ENCODE results near the gene NEB. TPM values are rescaled to one million over a fixed set of nuclear protein-coding genes. Genes with fewer than 3 reads are reported as not detected.

Gene NEB
- total RNA-seq, 4 donors from 2014 or later, result 0.07 to 0.47 (median 0.21) TPM

DNA sequence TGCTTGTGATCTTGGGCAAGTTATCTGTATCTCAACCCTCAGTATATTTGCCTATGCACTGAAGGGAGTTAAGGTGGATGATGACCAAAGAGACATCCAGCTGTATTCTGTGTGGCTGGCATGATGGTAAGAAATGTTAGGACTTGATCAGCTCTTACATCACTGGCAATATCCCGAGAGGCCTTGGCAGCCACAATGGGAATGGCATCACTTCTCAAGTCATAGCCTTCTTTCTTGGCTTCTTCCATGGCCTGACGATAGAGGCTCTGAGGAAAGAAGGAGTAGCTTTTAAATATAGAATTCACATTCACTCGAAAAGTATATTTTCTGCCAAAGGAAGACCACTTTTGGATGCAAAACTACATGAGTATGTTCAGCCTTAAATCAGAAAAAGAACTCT, 113.5 kb downstream of the NEB start:
- no peak overlapping the region for H3K4me3 ChIP-seq
- no peaks in the 10 kb centered on the region for H3K4me1 ChIP-seq
- TF ChIP-seq POLR2A (IDR thresholded peaks at IDR 0.05) (no peak), EP300 (IDR thresholded peaks at IDR 0.05) (no peak), POLR2AphosphoS5 (IDR thresholded peaks at IDR 0.05) (no peak)
- TF ChIP-seq, protein P1, sequence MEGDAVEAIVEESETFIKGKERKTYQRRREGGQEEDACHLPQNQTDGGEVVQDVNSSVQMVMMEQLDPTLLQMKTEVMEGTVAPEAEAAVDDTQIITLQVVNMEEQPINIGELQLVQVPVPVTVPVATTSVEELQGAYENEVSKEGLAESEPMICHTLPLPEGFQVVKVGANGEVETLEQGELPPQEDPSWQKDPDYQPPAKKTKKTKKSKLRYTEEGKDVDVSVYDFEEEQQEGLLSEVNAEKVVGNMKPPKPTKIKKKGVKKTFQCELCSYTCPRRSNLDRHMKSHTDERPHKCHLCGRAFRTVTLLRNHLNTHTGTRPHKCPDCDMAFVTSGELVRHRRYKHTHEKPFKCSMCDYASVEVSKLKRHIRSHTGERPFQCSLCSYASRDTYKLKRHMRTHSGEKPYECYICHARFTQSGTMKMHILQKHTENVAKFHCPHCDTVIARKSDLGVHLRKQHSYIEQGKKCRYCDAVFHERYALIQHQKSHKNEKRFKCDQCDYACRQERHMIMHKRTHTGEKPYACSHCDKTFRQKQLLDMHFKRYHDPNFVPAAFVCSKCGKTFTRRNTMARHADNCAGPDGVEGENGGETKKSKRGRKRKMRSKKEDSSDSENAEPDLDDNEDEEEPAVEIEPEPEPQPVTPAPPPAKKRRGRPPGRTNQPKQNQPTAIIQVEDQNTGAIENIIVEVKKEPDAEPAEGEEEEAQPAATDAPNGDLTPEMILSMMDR (IDR thresholded peaks at IDR 0.05), result no peak
- H3K9me3 ChIP-seq, result no peaks in the 10 kb centered on the region
- H3K27me3 ChIP-seq, result no peaks in the 10 kb centered on the region
- no peak for ATAC-seq
- WGBS, 2 donors (ENCODE audit: low coverage in 1 of 2), result 36 to 73% methylated on average over 2 to 3 of the region's 3 CpGs
- H3K36me3 ChIP-seq, result no peaks in the 10 kb centered on the region
- no peak overlapping the region for H3K27ac ChIP-seq

GRCh38 chr2:151619337-151619989, 114.8 kb downstream of the NEB start:
- no peaks in the 10 kb centered on the region for H3K36me3 ChIP-seq
- TF ChIP-seq POLR2AphosphoS5 (IDR thresholded peaks at IDR 0.05) (no peak), EP300 (IDR thresholded peaks at IDR 0.05) (no peak), POLR2A (IDR thresholded peaks at IDR 0.05) (no peak)
- TF ChIP-seq, protein P1 (IDR thresholded peaks at IDR 0.05), result no peak
- no peaks in the 10 kb centered on the region for H3K9me3 ChIP-seq
- H3K4me1 ChIP-seq, result no peaks in the 10 kb centered on the region
- H3K27me3 ChIP-seq, result no peaks in the 10 kb centered on the region
- 50 to 74% methylated on average over 6 to 13 of the region's 13 CpGs for WGBS, 2 donors (ENCODE audit: low coverage in 1 of 2)
- no peak overlapping the region for H3K27ac ChIP-seq
- no peak overlapping the region for H3K4me3 ChIP-seq
- ATAC-seq, result no peak

DNA sequence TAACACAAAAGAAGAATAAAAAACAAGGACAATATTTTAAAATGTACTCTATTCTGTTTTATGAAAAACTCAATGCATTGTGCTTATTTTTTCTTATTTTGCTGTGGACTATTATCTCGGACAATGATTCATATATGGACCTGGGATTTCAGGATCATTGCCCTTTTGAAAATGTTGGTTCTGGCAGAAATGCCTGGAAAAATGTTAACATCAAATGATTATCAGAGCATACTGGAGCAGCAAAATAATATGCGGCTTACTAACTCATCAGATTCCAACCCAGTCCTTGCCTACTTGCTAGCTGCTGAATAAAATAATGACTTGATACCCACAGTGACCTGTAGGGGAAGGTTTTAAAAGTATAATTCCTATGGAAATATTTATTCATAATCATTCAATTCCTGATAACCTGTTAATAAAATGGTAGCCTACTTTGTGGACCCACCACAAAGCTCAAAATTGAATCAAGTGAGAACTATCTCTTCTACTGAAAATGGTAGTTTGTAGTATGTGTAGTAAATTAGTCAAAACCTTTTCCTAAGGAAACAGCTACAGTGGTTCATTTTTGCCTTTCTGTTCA, 117.4 kb downstream of the NEB start:
- Histone ChIP-seq H3K27ac (no peak overlapping the region), H3K27me3 (no peaks in the 10 kb centered on the region), H3K9me3 (no peaks in the 10 kb centered on the region), H3K4me1 (no peaks in the 10 kb centered on the region), H3K4me3 (no peak overlapping the region), H3K36me3 (no peaks in the 10 kb centered on the region)
- no peak for ATAC-seq
- 85 to 89% methylated on average over 2 of the region's 2 CpGs for WGBS, 2 donors (ENCODE audit: low coverage in 1 of 2)
- no peak for TF ChIP-seq POLR2AphosphoS5 (IDR thresholded peaks at IDR 0.05)
- TF ChIP-seq, protein P1 (IDR thresholded peaks at IDR 0.05), result no peak
- TF ChIP-seq POLR2A (IDR thresholded peaks at IDR 0.05), result no peak
- no peak for TF ChIP-seq EP300 (IDR thresholded peaks at IDR 0.05)

DNA sequence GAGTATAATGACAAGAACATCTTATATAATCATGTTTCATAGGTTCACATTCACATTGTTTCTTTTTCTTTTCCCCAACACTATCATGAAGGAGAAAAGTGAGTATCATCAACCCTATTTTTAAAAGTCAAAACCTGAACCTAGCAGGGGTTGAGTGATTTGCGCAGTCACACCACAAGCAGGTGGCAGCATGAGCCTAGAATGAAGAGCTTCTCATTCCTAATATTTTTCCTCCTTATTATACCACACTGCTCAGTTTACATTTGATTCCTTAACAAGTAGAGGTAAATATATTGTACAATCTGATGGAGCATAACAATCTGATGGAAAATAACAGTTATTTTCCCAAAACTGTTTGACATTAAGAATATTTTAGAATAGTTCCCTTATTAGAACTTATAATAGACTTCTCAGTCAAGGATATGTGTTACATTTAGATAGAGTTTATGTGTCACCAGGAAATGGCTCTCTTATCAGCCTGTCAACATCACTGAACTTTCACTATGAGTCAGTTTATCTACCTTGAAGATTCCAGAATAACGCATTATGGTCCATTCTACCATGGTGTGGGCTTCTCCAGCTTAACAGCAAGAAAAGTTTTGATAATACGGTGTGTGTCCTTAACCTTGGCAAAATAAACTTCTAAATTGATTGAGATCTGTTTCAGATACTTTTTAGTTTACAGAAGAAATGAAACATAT, 119.5 kb downstream of the NEB start:
- TF ChIP-seq POLR2A (IDR thresholded peaks at IDR 0.05) (no peak), POLR2AphosphoS5 (IDR thresholded peaks at IDR 0.05) (no peak)
- TF ChIP-seq, protein P1 (IDR thresholded peaks at IDR 0.05), result peak in 1 of 4 experiments; percentile 24
- 85 to 99% methylated on average over 1 to 3 of the region's 3 CpGs for WGBS, 2 donors (ENCODE audit: low coverage in 1 of 2)
- ATAC-seq, result no peak

More for the DNA sequence above, 119.5 kb downstream of the NEB start:
- H3K9me3 ChIP-seq, result no peaks in the 10 kb centered on the region
- H3K27ac ChIP-seq, result no peak overlapping the region
- H3K36me3 ChIP-seq, result no peaks in the 10 kb centered on the region
- H3K27me3 ChIP-seq, result no peaks in the 10 kb centered on the region
- no peak overlapping the region for H3K4me3 ChIP-seq
- H3K4me1 ChIP-seq, result no peaks in the 10 kb centered on the region

Data from gastroesophageal sphincter (tissue), 4 donors.